ENCODE data around the gene PCSK5. TPM values are rescaled to one million over a fixed set of nuclear protein-coding genes. Genes with fewer than 3 reads are reported as not detected.

Gene PCSK5
- total RNA-seq, 1 donor from 2014 or later, result 1.5 TPM

GRCh38 chr9:75937521-75938258, 47.2 kb downstream of the PCSK5 start:
- no peak for DNase-seq (ENCODE audit: low spot score)
- no peaks in the 10 kb centered on the region for H3K27me3 Mint-ChIP-seq (ENCODE audit: low read depth)
- H3K9me3 Mint-ChIP-seq, result no peaks in the 10 kb centered on the region
- intact Hi-C loops (cut with micrococcal nuclease), result no loop called here
- no peaks in the 10 kb centered on the region for H3K36me3 Mint-ChIP-seq (ENCODE audit: low read depth)
- H3K4me3 Mint-ChIP-seq (ENCODE audit: low read depth), result no peak overlapping the region
- H3K4me1 Mint-ChIP-seq (ENCODE audit: low read depth), result peaks cover 7% of the 10 kb centered on the region
- no peak overlapping the region for H3K27ac Mint-ChIP-seq

GRCh38 chr9:75938946-75939345, 48.5 kb downstream of the PCSK5 start:
- Mint-ChIP-seq H3K36me3 (ENCODE audit: low read depth) (no peaks in the 10 kb centered on the region), H3K27ac (no peak overlapping the region), H3K4me3 (ENCODE audit: low read depth) (no peak overlapping the region), H3K4me1 (ENCODE audit: low read depth) (peaks cover 7% of the 10 kb centered on the region), H3K27me3 (ENCODE audit: low read depth) (no peaks in the 10 kb centered on the region), H3K9me3 (no peaks in the 10 kb centered on the region)
- DNase-seq (ENCODE audit: low spot score), result no peak
- intact Hi-C loops (cut with micrococcal nuclease), result no loop called here

GRCh38 chr9:75939536-75940111, 49.2 kb downstream of the PCSK5 start:
- no peaks in the 10 kb centered on the region for H3K36me3 Mint-ChIP-seq (ENCODE audit: low read depth)
- no peaks in the 10 kb centered on the region for H3K9me3 Mint-ChIP-seq
- DNase-seq (ENCODE audit: low spot score), result no peak
- H3K4me1 Mint-ChIP-seq (ENCODE audit: low read depth), result peaks cover 7% of the 10 kb centered on the region
- no peaks in the 10 kb centered on the region for H3K27me3 Mint-ChIP-seq (ENCODE audit: low read depth)
- intact Hi-C loops (cut with micrococcal nuclease), result no loop called here
- H3K4me3 Mint-ChIP-seq (ENCODE audit: low read depth), result no peak overlapping the region
- no peak overlapping the region for H3K27ac Mint-ChIP-seq

- Mint-ChIP-seq H3K27me3 (ENCODE audit: low read depth) (no peaks in the 10 kb centered on the region), H3K9me3 (no peaks in the 10 kb centered on the region), H3K27ac (no peak overlapping the region), H3K4me3 (ENCODE audit: low read depth) (no peak overlapping the region), H3K4me1 (ENCODE audit: low read depth) (peaks cover 7% of the 10 kb centered on the region), H3K36me3 (ENCODE audit: low read depth) (no peaks in the 10 kb centered on the region)
- intact Hi-C loops (cut with micrococcal nuclease), result no loop called here
- no peak for DNase-seq (ENCODE audit: low spot score)
Observed at GRCh38 chr9:75941066-75941465, 50.6 kb downstream of the PCSK5 start.

GRCh38 chr9:75941577-75942311, 51.3 kb downstream of the PCSK5 start:
- H3K27me3 Mint-ChIP-seq (ENCODE audit: low read depth), result no peaks in the 10 kb centered on the region
- DNase-seq (ENCODE audit: low spot score), result no peak
- intact Hi-C loops (cut with micrococcal nuclease), result no loop called here
- peaks cover 7% of the 10 kb centered on the region for H3K4me1 Mint-ChIP-seq (ENCODE audit: low read depth)
- H3K27ac Mint-ChIP-seq, result no peak overlapping the region
- H3K36me3 Mint-ChIP-seq (ENCODE audit: low read depth), result no peaks in the 10 kb centered on the region
- H3K9me3 Mint-ChIP-seq, result no peaks in the 10 kb centered on the region
- H3K4me3 Mint-ChIP-seq (ENCODE audit: low read depth), result no peak overlapping the region

GRCh38 chr9:75946766-75947165, 56.3 kb downstream of the PCSK5 start:
- Mint-ChIP-seq H3K27ac (no peak overlapping the region), H3K27me3 (ENCODE audit: low read depth) (no peaks in the 10 kb centered on the region), H3K36me3 (ENCODE audit: low read depth) (no peaks in the 10 kb centered on the region), H3K4me1 (ENCODE audit: low read depth) (no peaks in the 10 kb centered on the region), H3K9me3 (peaks cover 3% of the 10 kb centered on the region), H3K4me3 (ENCODE audit: low read depth) (no peak overlapping the region)
- intact Hi-C loops (cut with micrococcal nuclease), result no loop called here
- DNase-seq (ENCODE audit: low spot score), result no peak

GRCh38 chr9:75947233-75947632, 56.8 kb downstream of the PCSK5 start:
- intact Hi-C loops (cut with micrococcal nuclease), result no loop called here
- no peaks in the 10 kb centered on the region for H3K27me3 Mint-ChIP-seq (ENCODE audit: low read depth)

GRCh38 chr9:75950998-75951397, 60.5 kb downstream of the PCSK5 start:
- Mint-ChIP-seq H3K9me3 (peaks cover 3% of the 10 kb centered on the region), H3K36me3 (ENCODE audit: low read depth) (no peaks in the 10 kb centered on the region), H3K4me3 (ENCODE audit: low read depth) (no peak overlapping the region), H3K27me3 (ENCODE audit: low read depth) (no peaks in the 10 kb centered on the region), H3K27ac (no peak overlapping the region), H3K4me1 (ENCODE audit: low read depth) (no peaks in the 10 kb centered on the region)
- DNase-seq (ENCODE audit: low spot score), result no peak
- intact Hi-C loops (cut with micrococcal nuclease), result no loop called here

More at GRCh38 chr9:75947233-75947632, 56.8 kb downstream of the PCSK5 start:
- Mint-ChIP-seq H3K4me1 (ENCODE audit: low read depth) (no peaks in the 10 kb centered on the region), H3K4me3 (ENCODE audit: low read depth) (no peak overlapping the region), H3K36me3 (ENCODE audit: low read depth) (no peaks in the 10 kb centered on the region), H3K9me3 (peaks cover 3% of the 10 kb centered on the region), H3K27ac (no peak overlapping the region)
- DNase-seq (ENCODE audit: low spot score), result no peak

- Mint-ChIP-seq H3K4me1 (ENCODE audit: low read depth) (no peaks in the 10 kb centered on the region), H3K9me3 (peaks cover 3% of the 10 kb centered on the region), H3K27me3 (ENCODE audit: low read depth) (no peaks in the 10 kb centered on the region), H3K4me3 (ENCODE audit: low read depth) (no peak overlapping the region), H3K27ac (no peak overlapping the region), H3K36me3 (ENCODE audit: low read depth) (no peaks in the 10 kb centered on the region)
- DNase-seq (ENCODE audit: low spot score), result no peak
- intact Hi-C loops (cut with micrococcal nuclease), result no loop called here
Observed at GRCh38 chr9:75953218-75953617, 62.7 kb downstream of the PCSK5 start.

- Mint-ChIP-seq H3K27ac (no peak overlapping the region), H3K36me3 (ENCODE audit: low read depth) (no peaks in the 10 kb centered on the region), H3K4me1 (ENCODE audit: low read depth) (no peaks in the 10 kb centered on the region), H3K4me3 (ENCODE audit: low read depth) (no peak overlapping the region), H3K9me3 (no peaks in the 10 kb centered on the region), H3K27me3 (ENCODE audit: low read depth) (no peaks in the 10 kb centered on the region)
- DNase-seq (ENCODE audit: low spot score), result no peak
- intact Hi-C loops (cut with micrococcal nuclease), result no loop called here
Observed at GRCh38 chr9:75956161-75956560, 65.7 kb downstream of the PCSK5 start.

GRCh38 chr9:75957116-75957515, 66.6 kb downstream of the PCSK5 start:
- H3K9me3 Mint-ChIP-seq, result no peaks in the 10 kb centered on the region
- no peak overlapping the region for H3K4me3 Mint-ChIP-seq (ENCODE audit: low read depth)
- DNase-seq (ENCODE audit: low spot score), result no peak
- no peaks in the 10 kb centered on the region for H3K36me3 Mint-ChIP-seq (ENCODE audit: low read depth)
- no peak overlapping the region for H3K27ac Mint-ChIP-seq
- H3K27me3 Mint-ChIP-seq (ENCODE audit: low read depth), result no peaks in the 10 kb centered on the region
- peaks cover 4% of the 10 kb centered on the region for H3K4me1 Mint-ChIP-seq (ENCODE audit: low read depth)
- intact Hi-C loops (cut with micrococcal nuclease), result no loop called here

- Mint-ChIP-seq H3K4me3 (ENCODE audit: low read depth) (no peak overlapping the region), H3K27ac (no peak overlapping the region), H3K9me3 (no peaks in the 10 kb centered on the region), H3K27me3 (ENCODE audit: low read depth) (no peaks in the 10 kb centered on the region), H3K36me3 (ENCODE audit: low read depth) (no peaks in the 10 kb centered on the region), H3K4me1 (ENCODE audit: low read depth) (peaks cover 8% of the 10 kb centered on the region)
- DNase-seq (ENCODE audit: low spot score), result no peak
- intact Hi-C loops (cut with micrococcal nuclease), result no loop called here
Observed at GRCh38 chr9:75958226-75958625, 67.8 kb downstream of the PCSK5 start.

GRCh38 chr9:75960551-75960950, 70.1 kb downstream of the PCSK5 start:
- H3K27me3 Mint-ChIP-seq (ENCODE audit: low read depth), result no peaks in the 10 kb centered on the region
- no peaks in the 10 kb centered on the region for H3K36me3 Mint-ChIP-seq (ENCODE audit: low read depth)
- no peak for DNase-seq (ENCODE audit: low spot score)
- no peak overlapping the region for H3K4me3 Mint-ChIP-seq (ENCODE audit: low read depth)
- no peak overlapping the region for H3K27ac Mint-ChIP-seq
- H3K4me1 Mint-ChIP-seq (ENCODE audit: low read depth), result peaks cover 8% of the 10 kb centered on the region
- intact Hi-C loops (cut with micrococcal nuclease), result no loop called here
- no peaks in the 10 kb centered on the region for H3K9me3 Mint-ChIP-seq

Measured in activated T-helper 2 cell treated with anti-CD3 and anti-CD28 coated beads, Interferon-gamma antibody, Interleukin-2, Interleukin-4, amounts not matched to agents 10 μg/mL and 5 μg/mL and 100 μg/mL, durations not matched to agents 14 hours and 24 hours and 36 hours (primary cell).